ENCODE results near the gene AGPS. TPM values are rescaled to one million over a fixed set of nuclear protein-coding genes. Genes with fewer than 3 reads are reported as not detected.

AGPS gene
- total and polyA plus RNA-seq, 2 of the 13 experiments (the other 11 are each of a cell fraction or from before 2014, with no cell fraction given), result 39.4 to 99.0 TPM

- TF ChIP-seq ZNF234 (CRISPR knock-in tag; conservative IDR thresholded peaks at IDR 0.05), result peak; percentile 78; the same call in 1 of the 2 replicates
- TF ChIP-seq RELA (CRISPR knock-in tag; IDR thresholded peaks at IDR 0.05), result no peak; the same call in 1 of the 2 replicates
- peak; percentile 94; the same call in 1 of the 2 replicates for TF ChIP-seq DNMT1 (CRISPR knock-in tag; IDR thresholded peaks at IDR 0.05)
- no peak for TF ChIP-seq ZNF737 (CRISPR knock-in tag; IDR thresholded peaks at IDR 0.05; ENCODE audit: borderline replicate concordance)
- TF ChIP-seq CHD4 (IDR thresholded peaks at IDR 0.05; ENCODE audit: borderline replicate concordance, low read length), result peak; percentile 49; the same call in 1 of the 2 replicates
- TF ChIP-seq ATF3 (CRISPR knock-in tag; IDR thresholded peaks at IDR 0.05), result peak; percentile 0
- peak; percentile 88; the same call in 1 of the 2 replicates for TF ChIP-seq ZNF704 (CRISPR knock-in tag; IDR thresholded peaks at IDR 0.05; ENCODE audit: borderline replicate concordance)
- 0 out of 2 replicates have a peak, but pooled peaks have one; percentile 85 for TF ChIP-seq ZNF615 (CRISPR knock-in tag; IDR thresholded peaks at IDR 0.05; ENCODE audit: borderline replicate concordance)
- TF ChIP-seq ZNF878 (CRISPR knock-in tag; IDR thresholded peaks at IDR 0.05), result 0 out of 2 replicates have a peak, but pooled peaks have one; percentile 61
- peak; percentile 91 for TF ChIP-seq HIC2 (CRISPR knock-in tag; IDR thresholded peaks at IDR 0.05; ENCODE audit: low read depth)
- TF ChIP-seq EEA1 (CRISPR knock-in tag; IDR thresholded peaks at IDR 0.05; ENCODE audit: borderline replicate concordance), result peak; percentile 91; the same call in 1 of the 2 replicates
- peak; percentile 97 for TF ChIP-seq ZEB1 (IDR thresholded peaks at IDR 0.05; ENCODE audit: insufficient replicate concordance, low read depth)
- TF ChIP-seq GABPA (IDR thresholded peaks at IDR 0.05; ENCODE audit: low read depth, low read length), result peak; percentile 62
- TF ChIP-seq GABPA (CRISPR knock-in tag; IDR thresholded peaks at IDR 0.05; ENCODE audit: low read depth), result peak; percentile 75
- TF ChIP-seq ZSCAN20 (CRISPR knock-in tag; IDR thresholded peaks at IDR 0.05; ENCODE audit: borderline replicate concordance), result peak; percentile 94
- TF ChIP-seq ZNF782 (CRISPR knock-in tag; IDR thresholded peaks at IDR 0.05; ENCODE audit: borderline replicate concordance), result peak; percentile 97
- peak; percentile 73 for TF ChIP-seq ELF1 (CRISPR knock-in tag; IDR thresholded peaks at IDR 0.05)
- TF ChIP-seq ZBED4 (CRISPR knock-in tag; IDR thresholded peaks at IDR 0.05; ENCODE audit: borderline replicate concordance), result peak; percentile 68
- TF ChIP-seq MAZ (IDR thresholded peaks at IDR 0.05; ENCODE audit: borderline replicate concordance, low read depth, low read length), result peak; percentile 57; the same call in 1 of the 2 replicates
- peak; percentile 94; the same call in 1 of the 2 replicates for TF ChIP-seq MAZ (CRISPR knock-in tag; IDR thresholded peaks at IDR 0.05; ENCODE audit: low read depth)
- TF ChIP-seq NR2F1 (CRISPR knock-in tag; IDR thresholded peaks at IDR 0.05), result peak; percentile 91 to 93
These were observed at the start of gene AGPS (continued) for GRCh38 chr2:177392373-177393202.
